ENCODE data around the gene PBX4.

PBX4 gene

DNA sequence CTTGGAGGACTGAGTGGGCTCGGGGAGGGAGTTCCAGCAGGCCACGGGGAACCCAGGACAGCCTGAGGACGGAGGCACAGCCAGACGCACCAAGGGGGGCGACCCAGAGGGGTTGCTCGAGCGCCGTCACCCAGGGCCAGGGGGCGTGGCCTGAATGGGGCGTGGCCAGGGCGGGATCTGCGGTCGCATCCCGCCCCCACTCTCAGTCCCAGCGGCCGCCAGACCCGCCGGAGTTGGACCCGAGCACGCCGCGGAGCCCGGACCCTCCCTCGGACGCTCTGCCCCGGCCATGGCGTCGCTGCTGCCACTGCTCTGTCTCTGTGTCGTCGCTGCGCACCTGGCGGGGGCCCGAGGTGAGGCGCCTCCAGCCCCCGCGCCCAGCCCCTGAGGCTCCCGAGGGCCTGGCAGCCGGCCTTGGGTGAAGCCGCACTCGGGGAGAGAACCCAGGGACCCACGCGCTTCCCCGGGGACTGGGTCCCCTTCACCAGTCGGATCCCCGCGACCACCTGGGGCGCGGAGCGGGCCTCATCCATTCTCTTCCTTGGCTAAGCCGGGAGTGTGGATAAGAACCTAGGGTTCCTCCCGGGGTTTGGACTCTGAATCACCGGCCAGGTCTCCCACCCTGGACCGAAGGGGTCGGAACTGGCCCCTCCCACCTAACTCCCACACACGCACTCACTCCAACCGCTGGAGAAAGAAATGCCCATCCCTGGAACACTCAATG lies 80.3 kb downstream of the PBX4 start, which contains the start of gene CILP2:
Gene CILP2 (plus strand): TSS at position 205 of the 724 bp plus-strand sequence. CDS start 85 bp downstream, at position 290.
- no peak for DNase-seq (ENCODE audit: low read depth)

DNA sequence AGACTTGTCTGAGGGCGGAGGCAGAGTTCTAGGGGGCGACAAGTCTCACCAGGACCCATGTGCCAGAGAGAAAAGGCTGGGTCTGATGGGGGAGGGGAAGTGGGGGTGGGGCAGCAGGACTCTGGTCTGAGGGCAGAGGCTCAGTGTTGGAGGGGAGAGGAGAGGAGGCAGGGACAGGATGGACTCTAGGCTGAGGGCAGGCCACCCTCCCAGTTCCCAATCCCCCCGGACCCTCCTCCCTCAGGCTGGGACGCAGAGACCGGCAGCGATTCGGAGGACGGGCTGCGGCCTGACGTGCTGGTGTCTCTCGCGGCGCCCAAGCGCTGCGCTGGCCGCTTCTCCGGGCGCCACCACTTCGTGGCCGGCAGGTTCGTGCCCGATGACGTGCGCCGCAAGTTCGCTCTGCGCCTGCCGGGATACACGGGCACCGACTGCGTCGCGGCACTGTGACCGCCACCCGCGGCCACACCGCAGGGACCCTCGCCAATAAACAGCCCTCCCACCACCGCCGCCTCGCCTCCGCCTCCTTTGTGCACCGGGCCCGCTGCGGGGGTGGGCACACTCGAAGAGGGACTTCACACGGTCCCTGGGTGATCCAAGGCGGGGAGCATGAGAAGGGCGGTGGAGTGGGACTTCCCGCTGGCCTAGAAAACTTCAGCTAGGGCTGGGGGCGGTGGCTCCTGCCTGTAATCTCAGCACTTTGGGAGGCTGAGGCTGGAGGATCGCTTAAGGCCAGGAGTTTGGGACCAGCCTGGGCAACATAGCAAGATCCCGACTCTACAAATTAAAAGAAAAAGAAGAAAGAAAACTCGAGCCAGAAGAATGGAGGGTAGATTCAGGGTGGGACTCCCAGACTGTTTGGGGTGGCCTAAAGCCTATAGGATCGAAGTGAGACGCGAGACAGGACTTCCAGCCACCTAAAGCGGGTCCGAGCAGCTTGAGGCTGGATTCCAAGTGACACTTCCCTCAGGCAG lies 81.1 kb downstream of the PBX4 start:
- DNase-seq (ENCODE audit: low read depth): no peak

DNA sequence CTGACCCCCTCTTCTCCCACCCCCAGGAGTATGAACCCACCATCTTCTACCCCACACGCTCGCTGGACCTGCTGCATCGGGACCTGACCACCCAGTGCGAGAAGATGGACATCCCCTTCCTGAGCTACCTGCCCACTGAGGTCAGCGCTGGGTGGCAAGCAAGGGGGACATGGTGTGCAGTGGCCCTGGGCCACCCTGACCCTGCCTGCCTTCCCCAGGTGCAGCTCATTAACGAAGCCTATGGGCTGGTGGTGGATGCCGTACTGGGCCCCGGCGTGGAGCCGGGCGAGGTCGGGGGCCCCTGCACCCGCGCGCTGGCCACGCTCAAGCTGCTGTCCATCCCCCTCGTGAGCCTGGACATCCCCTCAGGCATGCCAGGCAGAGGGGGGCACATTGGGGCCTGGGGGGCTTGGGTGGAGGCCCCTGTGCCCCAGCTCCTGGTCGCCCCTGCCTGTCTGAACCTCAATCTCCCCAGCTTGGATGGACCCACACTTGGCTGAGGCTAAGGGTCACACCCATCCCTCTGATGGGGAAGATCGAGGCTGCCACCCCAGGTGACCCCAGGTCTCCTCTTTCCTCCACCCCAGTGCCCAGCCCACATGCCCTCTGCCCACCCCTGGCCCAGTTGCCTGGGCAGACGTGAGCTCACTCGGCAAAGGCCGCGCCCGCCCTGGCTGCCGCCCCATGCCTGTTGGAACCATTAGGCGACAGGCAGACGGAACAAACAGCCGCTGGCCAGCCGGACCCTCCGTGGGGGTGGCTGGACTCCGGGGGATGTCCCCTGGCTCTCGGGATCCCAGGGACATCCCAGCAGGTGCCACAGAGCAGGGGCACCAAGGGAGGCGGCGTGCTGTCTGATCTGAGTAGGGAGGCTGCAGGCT lies 82.9 kb downstream of the PBX4 start:
- DNase-seq (ENCODE audit: low read depth): no peak

DNA sequence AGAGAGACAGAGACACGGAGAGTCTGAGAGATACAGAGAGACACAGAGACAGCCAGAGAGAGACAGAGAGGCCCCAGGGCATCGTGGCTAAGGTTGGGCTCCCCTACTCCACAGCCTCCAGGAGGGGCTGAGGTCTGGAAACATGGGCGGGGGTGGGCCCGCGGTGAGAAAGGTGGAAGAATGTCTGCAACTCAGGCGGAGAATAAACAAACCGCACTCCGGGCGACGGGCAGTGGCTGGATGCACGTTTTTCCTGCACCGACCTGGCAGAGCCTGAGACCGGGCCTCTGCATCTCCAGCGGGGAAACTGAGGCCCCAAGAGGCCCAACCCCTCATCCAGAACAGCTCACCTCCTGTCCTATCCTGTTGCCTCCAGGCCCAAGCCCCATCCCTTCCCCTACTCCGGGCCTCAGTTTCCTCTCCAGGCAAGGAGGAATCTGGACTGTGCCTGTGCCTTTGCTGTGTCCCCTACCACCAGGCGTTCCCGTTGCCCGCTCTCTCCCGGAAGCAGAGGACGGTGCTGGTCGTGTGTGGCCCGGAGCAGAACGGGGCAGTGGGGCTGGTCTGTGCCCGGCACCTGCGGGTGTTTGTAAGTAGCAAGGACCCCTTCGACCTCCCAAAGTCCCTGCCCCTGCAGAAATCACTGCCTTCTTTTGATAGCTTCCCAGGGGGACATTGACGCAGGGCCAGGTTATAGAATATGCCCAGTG lies 83.8 kb downstream of the PBX4 start:
- no peak for DNase-seq (ENCODE audit: low read depth)

DNA sequence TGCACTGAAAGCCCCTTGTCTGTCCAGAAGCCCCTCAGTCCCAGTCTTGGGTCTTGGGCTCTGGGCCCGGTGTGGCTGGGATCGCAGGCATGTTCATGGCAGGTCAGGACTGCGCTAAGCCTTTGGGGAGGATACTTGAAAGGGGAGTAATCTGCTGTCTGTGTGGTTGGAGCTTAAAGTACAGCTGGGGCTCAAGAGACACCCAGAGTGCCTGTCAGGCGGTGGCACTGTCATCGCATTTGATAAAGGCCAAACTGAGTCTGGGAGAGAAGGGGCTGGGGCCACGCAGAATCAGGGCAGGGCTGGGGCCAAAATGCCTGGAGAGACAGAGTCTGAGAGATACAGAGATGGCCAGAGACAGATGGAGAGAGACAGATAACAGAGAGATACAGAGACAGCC lies 84.6 kb downstream of the PBX4 start:
- no peak for DNase-seq (ENCODE audit: low read depth)

DNA sequence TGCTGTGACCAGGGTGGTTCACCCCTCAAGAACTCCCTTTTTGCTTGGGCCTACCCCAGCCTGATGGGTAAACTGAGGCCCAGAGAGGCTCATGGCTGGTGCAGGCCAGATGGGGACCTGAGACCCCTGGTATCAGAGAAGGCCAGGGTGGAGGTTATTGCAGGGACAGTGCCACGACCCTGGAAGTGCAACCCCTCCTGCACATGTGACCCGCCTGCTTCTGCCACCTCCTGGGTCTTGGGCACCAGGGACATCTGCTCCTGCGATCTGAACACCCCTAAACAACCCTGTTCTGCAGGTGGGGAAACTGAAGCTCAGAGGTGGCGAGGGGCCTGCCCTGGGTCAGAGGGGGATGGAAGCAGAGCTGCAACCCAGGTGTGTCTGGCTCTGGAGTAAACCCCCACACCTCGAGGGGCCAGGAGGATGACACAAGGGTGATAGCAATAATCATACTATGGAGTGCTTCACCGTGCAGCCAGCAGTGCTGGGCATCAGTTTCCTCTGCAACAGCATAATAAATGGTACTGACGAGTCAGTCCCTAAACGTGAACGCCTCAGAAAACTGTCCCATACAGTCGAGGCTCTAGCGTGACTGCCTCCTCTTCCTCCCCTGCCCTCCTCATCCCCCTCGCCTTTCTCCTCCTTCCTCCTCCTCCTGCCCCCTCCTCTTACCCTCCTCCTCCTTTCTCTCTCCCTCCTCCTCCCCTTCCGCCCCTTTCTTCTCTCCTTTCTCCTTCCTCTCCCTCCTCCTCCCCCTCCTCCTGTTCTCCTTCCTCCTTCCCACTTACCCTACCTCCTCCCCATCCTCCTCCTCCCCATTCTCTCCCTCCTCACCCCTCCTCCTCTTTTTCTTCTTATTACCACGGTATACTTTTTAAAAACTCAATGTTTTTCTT lies 85.4 kb downstream of the PBX4 start:
- no peak for DNase-seq (ENCODE audit: low read depth)

DNA sequence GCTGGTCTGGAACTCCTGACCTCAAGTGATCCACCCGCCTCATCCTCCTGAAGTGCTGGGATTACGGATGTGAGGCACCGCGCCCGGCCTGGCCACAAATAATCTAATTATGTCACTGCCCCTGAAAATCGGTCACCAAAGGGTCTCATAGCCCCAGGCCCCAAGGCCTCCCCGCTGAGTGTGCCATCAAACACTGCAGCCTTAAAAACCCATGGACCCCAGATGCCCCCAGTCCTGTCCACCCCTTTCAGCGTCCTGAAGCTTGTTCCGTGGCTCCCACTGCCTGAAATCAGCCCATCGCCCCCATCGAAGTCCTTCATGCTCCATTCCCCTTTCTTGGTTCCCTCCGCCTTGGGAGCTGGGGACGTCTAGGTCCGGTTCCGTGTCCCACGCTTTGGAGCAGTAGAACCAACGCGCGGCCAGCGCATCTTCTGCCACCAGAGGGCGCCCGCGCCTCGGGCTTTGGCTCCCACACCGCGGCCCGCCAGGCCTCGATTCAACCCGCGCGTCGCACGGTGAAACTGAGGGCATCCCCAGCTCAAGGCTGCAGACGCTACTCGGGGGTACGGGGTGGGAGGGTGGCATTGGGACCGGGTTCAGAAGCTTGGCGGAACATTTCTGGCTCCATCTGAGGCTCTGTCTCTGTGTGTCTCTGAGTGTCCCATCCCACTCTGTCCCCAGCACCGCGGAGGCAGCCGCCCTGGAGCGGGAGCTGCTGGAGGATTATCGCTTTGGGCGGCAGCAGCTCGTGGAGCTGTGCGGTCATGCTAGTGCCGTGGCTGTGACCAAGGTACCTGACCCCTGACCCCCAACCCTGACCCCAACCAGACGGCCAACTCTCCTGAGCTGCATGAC lies 86.3 kb downstream of the PBX4 start:
- DNase-seq (ENCODE audit: low read depth): no peak

DNA sequence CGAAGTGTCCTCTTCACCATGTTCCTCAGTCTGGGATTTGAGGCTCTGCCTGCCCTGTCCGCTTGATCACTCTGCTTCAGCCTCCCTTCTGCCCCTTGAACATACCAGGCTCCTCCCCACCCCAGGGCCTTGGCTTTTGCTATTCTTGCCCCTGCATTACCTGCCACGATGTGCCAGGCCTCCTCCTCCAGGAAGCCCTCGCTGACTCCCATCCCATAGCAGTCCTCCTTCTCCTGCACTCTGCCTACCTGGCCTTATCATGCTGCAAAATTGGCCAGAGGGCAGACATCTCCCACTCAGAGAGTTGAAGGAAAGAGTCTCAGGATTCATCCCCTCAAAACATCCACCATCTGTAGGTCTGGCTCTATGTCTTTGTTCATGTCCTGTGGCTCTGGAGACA lies 87.6 kb downstream of the PBX4 start:
- DNase-seq (ENCODE audit: low read depth): no peak

DNA sequence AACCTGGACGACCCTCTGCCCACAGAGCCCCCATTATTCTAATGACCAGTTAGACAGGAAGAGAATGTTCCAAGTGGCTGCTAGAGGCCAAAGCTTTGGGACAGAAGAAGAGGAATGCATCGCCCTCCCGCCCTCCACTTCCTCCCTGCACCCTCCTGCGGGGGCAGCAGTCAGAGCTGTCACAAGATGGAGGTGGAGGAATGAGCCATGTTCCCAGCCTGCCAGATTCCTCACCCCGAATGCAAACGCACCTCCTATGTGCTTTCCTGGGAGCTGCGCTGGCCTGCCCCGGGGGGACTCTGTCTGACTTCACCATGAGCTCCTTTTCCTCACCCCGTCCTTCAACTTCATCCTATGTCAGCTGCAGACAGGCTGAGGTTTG lies 88.1 kb downstream of the PBX4 start:
- DNase-seq (ENCODE audit: low read depth): no peak

DNA sequence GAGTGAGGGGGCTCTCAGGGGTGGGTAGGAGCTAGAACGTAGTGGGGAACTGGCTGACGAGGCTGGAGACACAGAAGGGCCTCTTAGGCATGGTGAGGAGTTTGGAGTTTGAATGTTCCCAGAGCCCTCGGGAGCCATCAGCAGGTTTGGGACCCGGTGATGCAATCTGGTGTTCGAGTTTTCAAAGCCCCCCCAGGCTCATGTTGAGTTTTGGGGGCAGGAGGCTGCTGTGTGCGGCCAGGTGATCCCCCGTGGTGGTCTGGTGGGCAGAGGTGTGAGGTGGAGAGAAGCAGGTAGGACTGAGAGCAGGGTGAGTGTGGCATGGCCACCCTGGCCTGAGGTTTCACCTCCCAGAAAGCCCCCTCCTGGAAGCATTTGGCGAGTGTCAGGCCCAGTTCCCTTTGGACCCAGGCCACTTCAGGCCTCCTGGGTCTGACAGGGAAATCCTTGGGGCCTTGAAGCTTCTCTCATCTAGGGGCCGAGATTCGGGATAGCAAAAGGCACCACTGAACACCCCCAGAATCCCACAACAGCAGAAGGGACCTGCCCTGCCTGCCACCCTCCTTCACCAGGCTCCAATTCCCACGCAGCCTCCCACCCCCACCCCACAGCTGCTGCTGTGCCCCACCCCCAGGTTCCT lies 88.6 kb downstream of the PBX4 start:
- no peak for DNase-seq (ENCODE audit: low read depth)

DNA sequence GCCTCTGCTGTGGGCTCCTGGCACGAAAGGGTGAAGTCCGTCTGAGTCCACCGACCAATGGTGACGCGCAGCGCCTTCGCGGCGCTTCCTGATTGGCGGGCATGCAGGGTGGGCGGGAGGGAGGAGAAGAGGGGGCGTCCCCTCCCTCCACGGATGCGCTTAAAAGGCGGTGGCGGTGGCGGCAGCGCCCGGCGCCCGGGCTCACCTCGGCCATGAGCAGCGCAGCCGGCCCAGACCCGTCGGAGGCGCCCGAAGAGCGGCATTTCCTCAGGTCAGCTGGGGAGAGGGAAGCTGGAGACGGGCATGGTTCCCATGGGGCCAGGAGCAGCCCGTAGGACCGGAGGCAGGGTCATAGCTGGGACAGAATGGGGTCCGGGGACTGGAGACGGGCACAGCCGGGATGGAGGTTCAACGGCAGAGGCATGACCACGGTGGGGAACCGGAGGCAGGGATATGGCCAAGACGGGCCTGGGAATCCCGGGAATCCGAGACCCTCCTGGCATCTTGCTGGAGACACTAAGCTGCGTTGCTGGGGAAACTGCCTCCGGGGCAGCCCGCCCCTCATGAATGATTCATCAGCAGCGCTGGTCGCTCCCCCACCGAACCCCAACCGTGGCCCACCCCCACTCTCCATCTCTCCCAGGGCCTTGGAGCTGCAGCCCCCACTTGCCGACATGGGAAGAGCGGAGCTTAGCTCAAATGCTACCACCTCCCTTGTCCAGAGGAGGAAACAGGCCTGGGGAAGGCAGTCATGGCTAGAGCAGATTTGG lies 89.6 kb downstream of the PBX4 start, which contains the start of gene YJEFN3:
Gene YJEFN3 (plus strand): TSS at position 191 of the 770 bp plus-strand sequence. CDS start 22 bp downstream, at position 213.
- DNase-seq (ENCODE audit: low read depth): no peak

DNA sequence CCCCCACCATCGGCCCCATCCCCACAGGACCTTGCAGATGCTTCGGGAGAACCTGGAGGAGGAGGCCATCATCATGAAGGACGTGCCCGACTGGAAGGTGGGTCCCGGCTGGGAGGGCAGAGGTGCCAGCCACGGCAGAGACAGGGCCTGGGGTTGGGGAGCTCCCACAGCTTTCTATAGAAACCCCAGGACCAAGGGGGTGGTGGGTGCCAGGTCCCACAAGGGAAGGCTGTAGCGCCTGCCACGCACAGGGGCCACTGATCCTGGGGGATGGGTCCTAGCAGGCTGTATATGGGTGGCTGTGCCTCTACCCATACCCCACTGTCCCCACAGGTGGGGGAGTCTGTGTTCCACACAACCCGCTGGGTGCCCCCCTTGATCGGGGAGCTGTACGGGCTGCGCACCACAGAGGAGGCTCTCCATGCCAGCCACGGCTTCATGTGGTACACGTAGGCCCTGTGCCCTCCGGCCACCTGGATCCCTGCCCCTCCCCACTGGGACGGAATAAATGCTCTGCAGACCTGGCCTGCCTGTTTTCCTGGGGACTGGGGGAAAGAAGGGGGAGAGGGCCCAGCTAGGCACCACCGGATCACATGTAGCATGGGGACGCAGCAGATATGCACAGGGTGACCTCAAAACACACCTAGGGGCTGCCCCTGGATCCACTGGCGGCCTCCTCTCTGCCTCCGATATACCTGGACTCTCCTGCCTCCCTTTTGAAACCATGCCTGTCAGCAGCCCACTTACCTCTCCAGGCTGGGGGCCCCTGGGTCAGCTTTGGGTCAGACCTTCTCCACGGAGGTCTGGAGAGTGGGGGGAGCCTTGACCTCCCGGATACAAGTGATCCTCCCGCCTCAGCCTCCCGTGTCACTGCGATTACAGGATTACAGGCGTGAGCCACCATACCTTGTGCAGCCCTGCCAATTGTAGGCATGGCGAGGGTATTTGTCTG lies 90.5 kb downstream of the PBX4 start:
- no peak for DNase-seq (ENCODE audit: low read depth)

DNA sequence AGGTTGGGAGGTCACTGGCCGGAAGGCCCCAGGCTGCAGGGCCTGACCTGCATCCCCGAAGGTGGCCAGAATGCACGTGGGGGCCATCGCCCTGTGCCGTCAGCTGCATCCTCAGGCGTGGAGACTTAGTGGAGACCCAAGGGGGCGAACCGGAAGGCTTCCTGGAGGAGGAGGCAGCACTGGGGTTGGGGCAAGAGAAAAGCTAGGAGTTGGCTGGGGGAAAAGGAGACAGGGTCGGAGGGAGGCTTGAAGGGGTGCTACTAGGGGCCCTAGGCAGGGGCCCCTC lies 91.2 kb downstream of the PBX4 start:
- no peak for DNase-seq (ENCODE audit: low read depth)

DNA sequence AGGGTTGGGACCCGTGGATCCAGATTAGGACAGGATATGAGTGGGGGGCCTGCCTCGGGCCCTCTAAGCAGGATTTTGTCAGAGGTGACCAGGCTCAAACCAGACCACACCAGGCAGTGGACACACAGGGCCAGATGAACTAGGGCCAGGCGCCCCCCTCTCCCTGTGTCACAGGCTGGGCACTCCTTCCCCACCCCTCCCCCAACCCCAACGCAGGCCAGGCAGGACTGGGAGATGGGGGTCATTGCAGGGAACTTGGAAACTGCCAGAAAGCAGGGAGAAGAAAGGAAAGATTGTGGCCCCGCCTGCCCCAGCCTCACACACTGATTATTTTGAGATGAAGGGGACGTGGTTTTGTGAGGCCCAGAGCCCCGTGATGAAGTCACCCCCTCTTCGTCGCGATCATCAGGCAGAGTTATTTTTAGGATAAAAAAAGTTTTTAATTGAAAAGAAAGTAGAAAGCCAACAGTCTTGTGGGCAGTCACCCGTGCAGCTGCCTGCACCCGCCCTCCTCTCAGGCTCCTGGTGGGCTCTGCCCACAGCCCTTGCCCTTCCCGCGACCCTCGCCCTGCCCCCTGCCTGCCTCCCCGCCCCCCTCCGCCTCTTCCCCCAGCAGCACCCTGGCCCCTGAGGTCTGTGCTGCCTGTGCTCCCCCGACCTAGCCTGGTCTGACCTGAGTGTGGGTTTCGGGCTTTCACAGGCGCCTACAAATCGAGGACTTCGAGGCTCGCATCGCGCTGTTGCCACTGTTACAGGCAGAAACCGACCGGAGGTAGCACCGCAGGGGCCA lies 91.7 kb downstream of the PBX4 start:
- DNase-seq (ENCODE audit: low read depth): no peak

DNA sequence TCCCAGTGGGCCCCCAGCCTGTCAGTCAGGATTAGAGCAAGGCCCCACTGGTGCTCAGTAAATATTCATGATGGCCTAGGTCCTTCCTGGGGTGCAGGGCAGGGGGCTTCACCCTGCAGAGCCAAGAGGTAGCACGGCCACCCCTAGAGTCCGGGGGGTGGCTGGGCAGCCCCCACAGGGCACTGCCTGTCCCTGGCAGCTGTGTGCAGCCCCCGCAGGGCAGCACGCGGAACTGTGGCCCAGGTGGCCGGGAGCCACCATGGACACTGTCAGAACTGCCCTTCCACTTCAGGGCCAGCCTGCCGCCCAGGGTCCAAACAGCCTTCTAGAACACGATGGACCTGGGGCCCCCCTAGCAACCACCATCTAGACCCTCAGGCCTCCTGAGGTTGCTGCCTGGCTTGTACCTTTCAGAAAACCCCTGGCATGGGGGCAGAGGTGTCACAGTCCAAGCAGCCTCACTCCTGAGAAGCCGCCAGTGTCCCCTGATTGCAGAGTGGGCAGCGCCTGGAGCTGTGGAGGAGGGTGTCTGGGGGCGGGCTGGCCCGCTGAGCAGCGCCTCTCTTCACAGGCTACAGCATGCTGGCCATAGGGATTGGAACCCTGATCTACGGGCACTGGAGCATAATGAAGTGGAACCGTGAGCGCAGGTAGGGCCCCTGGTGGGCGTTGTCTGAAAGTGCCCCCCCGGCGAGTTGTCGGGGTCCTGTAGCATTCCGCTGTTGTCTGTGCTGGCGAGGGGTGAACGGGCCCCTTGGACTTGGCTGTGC lies 92.7 kb downstream of the PBX4 start:
- no peak for DNase-seq (ENCODE audit: low read depth)

DNA sequence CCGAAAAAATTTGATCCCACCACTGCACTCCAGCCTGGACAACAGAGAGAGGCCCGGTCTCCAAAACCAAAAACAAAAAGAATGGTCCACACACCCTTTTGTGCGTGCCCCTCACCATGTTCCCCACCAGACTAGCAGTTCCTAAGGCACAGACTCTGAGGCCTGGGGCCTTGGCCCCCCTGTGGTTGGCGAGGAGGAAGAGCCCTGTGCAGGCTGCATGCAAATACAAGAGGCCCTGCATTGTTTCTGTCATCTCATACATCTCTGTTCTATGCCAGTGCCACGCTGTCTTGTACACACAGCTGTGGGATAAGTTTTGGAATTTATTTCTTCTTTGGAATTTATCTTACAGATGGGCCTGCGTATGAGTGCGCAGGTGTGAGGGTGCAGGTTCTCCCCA lies 94.4 kb downstream of the PBX4 start:
- DNase-seq (ENCODE audit: low read depth): no peak
